Measurements from ENCODE around the gene TMEM163.

The TMEM163 gene

DNA sequence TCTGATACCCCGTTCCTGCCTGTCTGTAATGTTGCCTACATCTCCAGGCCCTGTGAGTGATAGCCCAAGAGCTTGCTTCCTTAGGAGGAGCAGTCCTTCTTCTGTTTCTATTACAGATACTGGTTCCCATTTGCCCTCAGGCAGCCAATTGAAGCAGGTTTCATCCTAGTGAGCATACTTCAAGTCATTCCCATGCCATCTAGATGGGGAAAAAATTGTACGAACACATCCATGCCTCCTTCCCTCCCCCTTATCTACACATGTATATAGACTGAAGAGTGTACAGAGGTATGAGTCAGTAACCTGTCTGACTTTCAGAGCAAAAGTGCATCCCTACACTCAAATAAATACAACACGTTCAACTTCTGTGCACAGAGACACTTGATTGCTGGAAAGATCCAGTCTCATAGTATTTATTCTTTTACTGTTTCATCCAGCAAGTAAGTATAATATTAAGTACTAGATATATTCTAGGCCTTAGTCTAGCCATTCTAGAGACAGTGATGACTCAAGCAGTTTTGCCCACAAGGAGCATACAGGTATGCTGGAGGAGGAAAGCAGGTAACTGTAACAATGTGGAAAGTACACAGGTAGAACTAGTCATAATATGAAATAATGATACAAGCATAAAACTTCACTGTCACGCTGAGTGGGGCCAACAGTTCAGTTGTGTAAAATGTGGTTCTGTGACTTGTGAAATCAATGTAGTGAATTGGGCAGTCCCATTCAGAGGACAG is 311.5 kb downstream of the TMEM163 start:
- no peak for DNase-seq (ENCODE audit: low spot score)

DNA sequence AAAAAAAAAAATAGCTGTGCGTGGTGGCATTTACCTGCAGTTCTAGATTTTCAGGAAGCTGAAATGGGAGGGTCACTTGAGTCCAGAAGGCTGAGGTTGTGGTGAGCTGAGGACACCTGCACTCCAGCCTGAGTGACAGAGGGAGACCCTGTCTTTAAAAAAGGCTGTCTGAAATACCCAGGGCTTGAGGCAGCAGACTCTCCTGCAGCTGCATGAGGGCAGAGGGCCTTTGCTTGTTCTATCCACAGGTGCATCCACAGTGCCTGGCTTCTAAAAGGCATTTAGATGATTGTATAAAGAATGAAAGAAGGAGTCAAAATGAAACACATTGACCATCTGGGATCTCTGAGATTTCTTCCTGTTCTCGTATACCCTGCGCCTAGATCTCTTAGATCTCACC is 312.1 kb downstream of the TMEM163 start:
- DNase-seq (ENCODE audit: low spot score), result no peak

DNA sequence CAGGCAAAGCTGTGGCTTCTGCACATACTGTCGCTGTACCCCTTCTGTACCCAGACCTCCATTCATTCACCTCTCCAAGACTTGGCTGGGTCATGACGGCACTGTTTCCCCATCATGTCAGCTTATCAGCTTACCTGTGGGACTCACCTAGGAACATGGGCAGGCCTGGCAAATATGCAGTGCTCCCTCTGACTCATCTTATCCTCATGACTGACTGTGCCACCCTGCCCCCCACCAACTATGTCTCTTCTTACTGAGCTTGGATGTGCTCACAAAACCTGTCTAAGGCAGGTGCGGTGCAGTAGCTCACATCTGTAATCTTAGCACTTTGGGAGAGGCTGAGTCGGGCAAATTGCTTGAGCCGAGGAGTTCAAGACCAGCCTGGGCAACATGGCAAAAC is 312.5 kb downstream of the TMEM163 start:
- DNase-seq (ENCODE audit: low spot score), result peak; percentile 68
